Peyer's patch (tissue), 4 donors: ENCODE data around the gene C2orf78. TPM values are rescaled to one million over a fixed set of nuclear protein-coding genes. Genes with fewer than 3 reads are reported as not detected.
A peak's percentile ranks its signal among the peaks of the same experiment; 100 is the strongest.

Experiments
- DNase-seq, 3 donors: peaks; one replicate each; pipeline ENCODE4 v3.0.0-alpha.2; 2017 to 2019
- H3K27ac ChIP-seq, 4 donors: fragments of 200-600 bp; sonication (generic); one replicate each; pipeline ENCODE4 v1.5.1; 2016 to 2019
- H3K27me3 ChIP-seq, 2 donors: fragments of 200-600 bp; sonication (generic); one replicate each; pipeline ENCODE4 v1.5.1; 2019
- H3K36me3 ChIP-seq, 3 donors: fragments of 200-600 bp; sonication (generic); one replicate each; pipeline ENCODE4 v1.5.1; 2016 to 2019
- H3K4me1 ChIP-seq, 4 donors: fragments of 200-600 bp; sonication (generic); one replicate each; pipeline ENCODE4 v1.5.1; 2016 to 2019
- H3K4me3 ChIP-seq, 4 donors: fragments of 200-600 bp; sonication (generic); 1 replicate in 3 of 4; 2 replicates in 1 of 4; pipeline ENCODE4 v1.5.1; 2016 to 2019; ENCODE audit warnings: mild to moderate bottlenecking in 1 of 4
- H3K9me3 ChIP-seq, 4 donors: fragments of 200-600 bp; sonication (generic); one replicate each; pipeline ENCODE4 v1.5.1; 2016 to 2019; ENCODE audit warnings: mild to moderate bottlenecking in 1 of 4
- CTCF ChIP-seq, 6 experiments: fragments of 450-650 bp in 4 of 6; fragments of 200-600 bp in 2 of 6; sonication (generic) in 1 of 6; IDR thresholded peaks; one replicate each; pipeline ENCODE4 v1.5.1; 2017 to 2019; ENCODE audit warnings: antibody characterized with exemption in 6 of 6, mild to moderate bottlenecking in 3 of 6, moderate library complexity in 1 of 6
- POLR2A ChIP-seq, 2 donors: fragments of 450-650 bp; IDR thresholded peaks; one replicate each; pipeline ENCODE4 v1.5.1; 2017; ENCODE audit warnings: antibody characterized with exemption in 2 of 2, mild to moderate bottlenecking in 2 of 2, moderate library complexity in 2 of 2
- total RNA-seq, 4 donors: library from RNA; depleted of rRNA; stranded (reverse); fragments of >200 nt; gene quantifications; one replicate each; pipeline ENCODE4 v1.1.0, GENCODE V29; 2016

The C2orf78 gene
- total RNA-seq, 4 donors from 2014 or later = not detected

DNA sequence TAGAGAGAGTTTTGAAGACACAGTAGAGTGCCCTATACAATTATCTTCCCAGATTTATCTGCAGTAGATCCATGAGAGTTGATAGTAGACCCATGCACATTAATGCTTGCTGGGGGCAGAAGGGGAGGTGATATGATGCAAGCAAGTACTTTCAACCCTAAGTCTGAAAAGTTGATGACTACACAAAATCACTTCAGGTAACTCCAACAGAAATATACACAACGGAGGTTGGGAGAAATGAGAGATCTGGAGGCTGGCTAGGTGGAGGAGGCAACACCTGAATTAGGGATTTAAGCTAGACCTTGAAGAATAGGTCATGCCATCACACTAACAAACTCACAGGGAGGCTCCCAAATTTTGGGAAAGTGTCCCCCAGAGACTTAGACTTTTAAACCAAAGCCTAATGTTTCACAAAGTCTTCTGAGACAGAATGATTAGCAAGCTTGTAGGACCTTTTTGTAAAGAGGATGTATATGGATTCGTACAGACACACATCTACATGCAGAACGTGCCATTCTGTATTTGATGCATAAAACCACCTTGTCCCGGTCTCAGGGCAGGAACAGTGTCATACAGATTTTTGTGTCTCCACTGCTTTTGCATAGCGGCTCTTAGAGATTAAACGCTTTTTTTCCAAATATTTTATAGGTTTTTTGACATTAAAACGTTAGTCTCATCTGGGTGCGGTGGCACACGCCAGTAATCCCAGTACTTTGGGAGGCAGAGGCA, 43.8 kb downstream of the C2orf78 start:
- Histone ChIP-seq H3K27ac (peak overlapping the region in 3 of 4 donors; percentile 93 to 96 (median 93)), H3K36me3 (peaks cover 0 to 11% (median 0%) of the 10 kb centered on the region in 3 donors), H3K27me3 (no peaks in the 10 kb centered on the region), H3K9me3 (no peaks in the 10 kb centered on the region), H3K4me1 (peaks cover 0 to 13% (median 2%) of the 10 kb centered on the region in 4 donors), H3K4me3 (peak overlapping the region in 1 of 4 donors; percentile 68)
- DNase-seq = no peak
- TF ChIP-seq CTCF (IDR thresholded peaks at IDR 0.05) (no peak), POLR2A (IDR thresholded peaks at IDR 0.05) (no peak)

- Histone ChIP-seq H3K4me1 (peaks cover 0 to 13% (median 2%) of the 10 kb centered on the region in 4 donors), H3K4me3 (peak overlapping the region; percentile 68 to 94 (median 90)), H3K27me3 (no peaks in the 10 kb centered on the region), H3K9me3 (no peaks in the 10 kb centered on the region), H3K36me3 (peaks cover 0 to 15% (median 0%) of the 10 kb centered on the region in 3 donors), H3K27ac (peak overlapping the region; percentile 93 to 96 (median 94))
- no peak for DNase-seq
- TF ChIP-seq CTCF (IDR thresholded peaks at IDR 0.05) (no peak), POLR2A (IDR thresholded peaks at IDR 0.05) (no peak)
Observed at GRCh38 chr2:73828389-73828817, 44.4 kb downstream of the C2orf78 start.

GRCh38 chr2:73828818-73829570, 45.0 kb downstream of the C2orf78 start, which contains the start of gene STAMBP:
STAMBP (plus strand) TSS chr2:73828961; CDS start chr2:73830857, 1,896 bp downstream.
- H3K36me3 ChIP-seq = peaks cover 0 to 20% (median 0%) of the 10 kb centered on the region in 3 donors
- TF ChIP-seq CTCF (IDR thresholded peaks at IDR 0.05) (peak in 1 of 6 experiments; percentile 10), POLR2A (IDR thresholded peaks at IDR 0.05) (peak; percentile 59 to 78)
- H3K27me3 ChIP-seq = no peaks in the 10 kb centered on the region
- peak within 1 kb of the TSS; percentile 68 to 94 (median 90) for H3K4me3 ChIP-seq
- H3K27ac ChIP-seq = peak within 1 kb of the TSS; percentile 93 to 96 (median 94)
- H3K9me3 ChIP-seq = no peaks in the 10 kb centered on the region
- peak; percentile 95 to 99 (median 96) for DNase-seq
- H3K4me1 ChIP-seq = peaks cover 0 to 13% (median 2%) of the 10 kb centered on the region in 4 donors

DNA sequence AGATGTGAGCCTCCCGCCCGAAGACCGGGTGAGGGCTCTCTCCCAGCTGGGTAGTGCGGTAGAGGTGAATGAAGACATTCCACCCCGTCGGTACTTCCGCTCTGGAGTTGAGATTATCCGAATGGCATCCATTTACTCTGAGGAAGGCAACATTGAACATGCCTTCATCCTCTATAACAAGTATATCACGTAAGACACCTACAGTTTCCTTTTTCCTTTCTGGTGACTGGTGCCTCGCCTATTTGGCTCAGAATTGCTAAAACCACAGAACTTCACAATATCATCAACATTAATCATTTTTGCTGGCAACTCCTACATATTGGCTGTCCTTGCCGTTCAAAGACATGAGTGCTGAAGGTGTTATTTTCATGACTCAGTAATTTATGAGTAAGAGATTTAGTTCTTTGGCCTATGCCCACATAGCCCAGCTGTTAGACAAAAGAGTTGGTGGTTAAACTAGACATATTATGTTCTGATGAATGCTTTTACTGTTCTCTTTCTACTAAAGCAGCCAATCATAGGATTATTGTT, 47.0 kb downstream of the C2orf78 start:
- Histone ChIP-seq H3K4me3 (no peak overlapping the region), H3K27ac (no peak overlapping the region), H3K9me3 (no peaks in the 10 kb centered on the region), H3K4me1 (peaks cover 0 to 13% (median 2%) of the 10 kb centered on the region in 4 donors), H3K27me3 (no peaks in the 10 kb centered on the region), H3K36me3 (peaks cover 0 to 25% (median 0%) of the 10 kb centered on the region in 3 donors)
- DNase-seq = no peak
- TF ChIP-seq POLR2A (IDR thresholded peaks at IDR 0.05) (no peak), CTCF (IDR thresholded peaks at IDR 0.05) (no peak)

DNA sequence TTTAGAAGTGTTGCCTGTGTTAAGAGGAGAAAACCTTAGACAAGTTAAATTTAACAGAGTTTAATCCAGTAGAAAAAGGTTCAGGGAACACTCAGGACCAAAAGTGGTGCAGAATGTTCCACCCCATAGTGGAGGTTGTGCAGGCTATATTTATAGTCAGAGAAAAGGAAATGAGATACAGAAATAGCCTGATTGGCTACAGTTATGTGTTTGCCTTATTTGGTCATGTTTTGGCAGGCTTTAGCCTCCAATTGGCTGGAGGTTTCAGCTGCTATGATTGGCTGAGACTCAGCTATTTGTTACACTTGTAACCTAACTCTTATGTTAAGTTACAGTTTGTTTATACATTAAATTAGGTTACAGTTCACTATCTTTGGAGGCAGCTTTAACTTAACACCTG, 48.9 kb downstream of the C2orf78 start:
- TF ChIP-seq CTCF (IDR thresholded peaks at IDR 0.05) (no peak), POLR2A (IDR thresholded peaks at IDR 0.05) (no peak)
- Histone ChIP-seq H3K27me3 (no peaks in the 10 kb centered on the region), H3K27ac (peak overlapping the region in 1 of 4 donors; percentile 3), H3K4me1 (peaks cover 0 to 12% (median 2%) of the 10 kb centered on the region in 4 donors), H3K9me3 (no peaks in the 10 kb centered on the region), H3K4me3 (no peak overlapping the region), H3K36me3 (peaks cover 0 to 36% (median 0%) of the 10 kb centered on the region in 3 donors)
- DNase-seq = no peak
